ENCODE measurements around the gene EIF5A. TPM values are rescaled to one million over a fixed set of nuclear protein-coding genes. Genes with fewer than 3 reads are reported as not detected.

Gene EIF5A
- total and polyA plus RNA-seq, 9 of the 15 experiments (the other 6 are each of a cell fraction or from before 2014, with no cell fraction given) = 22.9 to 1,163 (median 772) TPM

- TF ChIP-seq ZBTB40 (IDR thresholded peaks at IDR 0.05) (0 out of 2 replicates have a peak, but pooled peaks have one; percentile 18), ZBTB40 (CRISPR knock-in tag; IDR thresholded peaks at IDR 0.05) (no peak), ZBTB7A (IDR thresholded peaks at IDR 0.05; ENCODE audit: borderline replicate concordance, control insufficient read depth, low read depth, low read length) (0 out of 2 replicates have a peak, but pooled peaks have one; percentile 58), MYC (IDR thresholded peaks at IDR 0.05; ENCODE audit: low read depth, low read length) (peak; percentile 95), MYC (CRISPR knock-in tag; IDR thresholded peaks at IDR 0.05; ENCODE audit: borderline replicate concordance, low read depth) (0 out of 2 replicates have a peak, but pooled peaks have one; percentile 46), SRSF3 (IDR thresholded peaks at IDR 0.05; ENCODE audit: insufficient read depth, low read length) (0 out of 2 replicates have a peak, but pooled peaks have one; percentile 63), SIN3B (IDR thresholded peaks at IDR 0.05; ENCODE audit: low read depth) (peak; percentile 38; the same call in 1 of the 2 replicates), BMI1 (IDR thresholded peaks at IDR 0.05; ENCODE audit: low read length) (no peak), JUN (IDR thresholded peaks at IDR 0.05; ENCODE audit: borderline replicate concordance, low read depth, low read length) (no peak), JUN (CRISPR knock-in tag; IDR thresholded peaks at IDR 0.05; ENCODE audit: borderline replicate concordance) (no peak), CHD2 (IDR thresholded peaks at IDR 0.05; ENCODE audit: low read depth, low read length) (0 out of 2 replicates have a peak, but pooled peaks have one; percentile 13)
Measured at GRCh38 chr17:7307686-7308624, 527 bp downstream of the EIF5A start (continued).
